GM18870 (cell line): ENCODE data around the gene DOK5.

Experiments
- ATAC-seq: cut with Tn5 transposase; IDR thresholded peaks from one replicate; pipeline ENCODE4 v1.9.1; 2021; ENCODE audit warnings: moderate library complexity; ENCODE audit not compliant: unreplicated experiment

The DOK5 gene

DNA sequence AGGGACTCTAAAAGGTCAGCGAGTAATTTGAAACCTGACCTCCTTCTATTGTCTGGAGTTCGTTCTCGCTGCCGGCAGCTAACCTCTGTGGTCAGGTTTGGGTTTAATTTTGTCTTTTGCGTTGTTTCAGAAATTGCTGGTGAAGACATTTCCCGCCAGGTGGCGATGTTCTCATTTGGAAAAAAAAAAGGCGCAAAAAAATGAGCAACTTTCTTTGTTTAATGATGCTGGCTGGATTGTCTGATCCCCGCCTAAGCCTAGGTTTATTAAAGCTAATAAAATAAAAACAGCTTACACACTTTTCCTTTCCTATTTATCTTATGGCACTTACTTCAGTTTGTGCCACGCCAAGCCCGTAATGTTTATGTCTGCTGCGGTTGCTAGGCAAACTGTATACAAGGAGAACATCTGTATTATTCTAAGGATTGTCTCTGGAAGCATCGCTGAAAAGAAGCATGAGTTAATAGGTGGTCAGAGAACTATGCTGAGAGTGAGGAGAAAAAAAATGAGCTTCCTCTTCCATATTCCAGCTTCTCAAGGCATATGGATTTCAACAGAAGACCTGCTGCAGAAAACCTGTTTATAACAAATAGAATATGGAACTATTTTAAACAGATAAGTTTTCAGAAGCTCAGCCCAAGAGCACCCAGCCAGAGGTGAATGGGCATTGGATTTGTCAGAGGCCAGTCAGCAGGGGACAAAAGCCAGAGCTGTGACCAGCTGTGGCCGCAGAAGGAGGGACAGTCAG, 205.7 kb downstream of the DOK5 start:
- no peak for ATAC-seq

- ATAC-seq: no peak
Measured at GRCh38 chr20:54681869-54682268, 206.5 kb downstream of the DOK5 start.

DNA sequence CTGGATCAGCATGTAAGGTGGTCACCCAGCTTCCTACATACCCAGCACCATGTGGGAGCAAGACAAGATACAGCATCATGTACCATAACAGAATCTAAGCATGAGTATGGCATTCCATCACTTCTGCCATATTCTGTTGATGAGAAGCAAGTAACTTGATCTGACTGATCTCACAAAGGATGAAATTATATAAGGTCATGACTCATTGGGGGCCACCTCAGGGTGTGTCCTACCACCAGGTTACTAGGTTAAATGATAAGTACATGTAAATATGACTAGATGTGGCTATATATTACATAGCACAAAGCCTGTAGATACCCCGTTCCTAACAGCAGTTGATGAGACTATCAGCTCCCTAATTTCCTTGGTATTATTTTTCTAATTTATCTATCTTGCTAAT, 213.1 kb downstream of the DOK5 start:
- ATAC-seq: no peak

DNA sequence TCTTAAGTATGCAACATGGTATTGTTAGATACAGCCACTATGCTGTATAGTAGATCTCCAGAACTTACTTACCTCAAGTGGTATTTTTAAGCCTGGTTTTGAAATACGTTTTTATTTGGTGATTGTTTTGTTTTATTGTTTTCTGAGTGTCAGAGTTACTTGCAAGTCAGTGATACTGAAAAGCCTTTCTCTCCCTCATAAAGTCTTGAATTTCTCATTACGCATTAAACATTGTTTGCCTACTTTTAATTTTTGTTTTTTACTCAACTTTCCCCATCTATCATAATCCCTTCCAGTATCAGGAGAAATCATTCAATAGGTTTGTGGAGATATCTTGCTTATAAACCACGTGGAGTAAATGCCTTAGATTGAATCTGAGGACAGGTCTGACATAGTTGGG, 214.9 kb downstream of the DOK5 start:
- ATAC-seq: no peak

- no peak for ATAC-seq
Measured at GRCh38 chr20:54691327-54691726, 215.9 kb downstream of the DOK5 start.

GRCh38 chr20:54692168-54692887, 216.9 kb downstream of the DOK5 start:
- no peak for ATAC-seq

DNA sequence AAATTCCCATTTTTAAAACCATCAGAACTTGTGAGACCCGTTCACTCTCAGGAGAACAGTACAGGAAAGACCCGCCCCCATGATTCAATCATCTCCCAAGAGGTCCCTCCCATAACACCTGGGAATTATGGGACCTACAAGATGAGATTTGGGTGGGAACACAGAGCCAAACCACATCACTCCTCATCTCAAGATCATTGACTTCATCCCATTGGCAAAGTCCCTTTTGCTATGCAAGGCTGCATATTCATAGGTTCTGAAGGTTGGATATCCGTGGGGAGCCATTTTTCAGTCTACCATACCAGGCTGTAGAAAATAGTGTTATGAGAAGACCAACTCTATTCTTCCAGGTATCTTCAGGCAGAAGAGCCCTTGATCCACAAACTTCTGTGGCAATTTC, 219.1 kb downstream of the DOK5 start:
- no peak for ATAC-seq

DNA sequence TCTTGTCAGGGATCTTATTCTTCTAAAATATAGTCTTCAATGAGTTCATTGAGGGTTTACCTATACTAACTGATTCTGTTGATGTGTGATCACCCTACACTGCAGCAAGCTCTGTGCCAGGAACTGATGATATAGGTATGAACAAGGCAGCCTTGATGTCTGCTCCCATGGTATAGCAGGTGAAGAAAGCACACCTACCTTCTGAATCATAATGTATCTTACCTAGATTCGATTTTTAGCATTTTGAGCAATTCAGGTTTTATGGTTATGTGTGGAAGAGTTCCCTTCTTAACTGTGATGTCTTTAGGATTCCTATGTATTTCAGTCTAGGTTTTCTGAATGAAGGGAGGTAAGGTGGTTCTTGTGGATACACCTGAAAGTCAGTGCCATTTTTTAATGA, 223.0 kb downstream of the DOK5 start:
- no peak for ATAC-seq
